GM12878 (cell line): ENCODE measurements around the gene LURAP1L. TPM values are rescaled to one million over a fixed set of nuclear protein-coding genes. Genes with fewer than 3 reads are reported as not detected.

Experiments
- ATAC-seq: fragments of 200-7000 bp; cut with Tn5 transposase; 3 replicates; pipeline ENCODE4 v1.9.1; 2020; ENCODE audit warnings: mild to moderate bottlenecking, moderate library complexity
- BruUV-seq: library from RNA; stranded (reverse); fragments of 400-500 nt; replicated peaks from 2 replicates; lab custom pipeline; 2021; lab: Mats Ljungman, UMichigan
- CTCF ChIA-PET: fragments of 300-600 bp; sonication (Branson Sonifier 250); formaldehyde crosslinking; extraction: SDS; loops from one replicate; lab custom pipeline; 2021; ENCODE audit warnings: inconsistent platforms; lab: Yijun Ruan, JAX
- POLR2A ChIA-PET: fragments of 350-600 bp; formaldehyde crosslinking; extraction: SDS; loops from one replicate; lab custom pipeline; 2021; ENCODE audit warnings: inconsistent platforms; lab: Charles Lee
- RAD21 ChIA-PET: fragments of 300-600 bp; sonication (Branson Sonifier 250); formaldehyde crosslinking; loops from one replicate; lab custom pipeline; 2023; ENCODE audit warnings: antibody characterized with exemption; ENCODE audit not compliant: unreplicated experiment; lab: Charles Lee
- SMC1A ChIA-PET: fragments of 300-600 bp; sonication (Branson Sonifier 250); formaldehyde crosslinking; loops from one replicate; lab custom pipeline; 2023; ENCODE audit not compliant: unreplicated experiment, uncharacterized antibody; lab: Charles Lee
- DNase-seq: peaks from one replicate; pipeline ENCODE4 v3.0.0-alpha.2; 2011; ENCODE audit warnings: low read depth, low spot score
- FAIRE-seq: peaks from 3 replicates; lab custom pipeline; 2011; peaks lifted over from hg19 to GRCh38; lab: Jason Lieb, UNC
- H2AFZ ChIP-seq: 2 replicates; pipeline ENCODE4 v1.6.0; 2011; ENCODE audit warnings: low read depth, low read length, control low read depth; ENCODE audit not compliant: control insufficient read depth
- H3K27ac ChIP-seq: 2 replicates; pipeline ENCODE4 v1.5.1; 2011; ENCODE audit warnings: control low read depth; ENCODE audit not compliant: control insufficient read depth, insufficient read depth
- H3K27me3 ChIP-seq, 2 experiments: replicated peaks in 1 of 2; 2 replicates each; pipeline versions ENCODE4 v1.6.0 to v1.6.1; 2011; ENCODE audit warnings: low read length in 1 of 2; ENCODE audit not compliant: control insufficient read depth in 2 of 2, insufficient read depth in 2 of 2
- H3K36me3 ChIP-seq, 2 experiments: 2 replicates each; pipeline ENCODE4 v1.5.1; 2011; ENCODE audit warnings: low read length in 1 of 2; ENCODE audit not compliant: control insufficient read depth in 2 of 2, insufficient read depth in 2 of 2
- H3K4me1 ChIP-seq: 2 replicates; pipeline ENCODE4 v1.6.1; 2011; ENCODE audit warnings: mild to moderate bottlenecking, low read length, moderate library complexity, mixed read lengths; ENCODE audit not compliant: control insufficient read depth, insufficient read depth
- H3K4me2 ChIP-seq: 2 replicates; pipeline ENCODE4 v1.6.0; 2011; ENCODE audit warnings: control low read depth; ENCODE audit not compliant: control insufficient read depth, insufficient read depth
- H3K4me3 ChIP-seq: fragments of 200-600 bp; sonication (generic); 2 replicates; pipeline ENCODE4 v1.5.1; 2016
- H3K79me2 ChIP-seq: 2 replicates; pipeline ENCODE4 v1.6.0; 2011; ENCODE audit warnings: low read length; ENCODE audit not compliant: control insufficient read depth, insufficient read depth
- H3K9ac ChIP-seq: 2 replicates; pipeline ENCODE4 v1.8.0; 2011; ENCODE audit warnings: low read length, control low read depth, mixed read lengths; ENCODE audit not compliant: control insufficient read depth, insufficient read depth
- H3K9me3 ChIP-seq: replicated peaks from 3 replicates; pipeline ENCODE4 v1.5.1; 2011; ENCODE audit warnings: mild to moderate bottlenecking, low read length; ENCODE audit not compliant: control insufficient read depth, insufficient read depth
- H4K20me1 ChIP-seq: 2 replicates; pipeline ENCODE4 v1.6.0; 2011; ENCODE audit not compliant: control insufficient read depth, insufficient read depth
- CBX3 ChIP-seq: fragments of 200-600 bp; sonication (generic); IDR thresholded peaks from 2 replicates; pipeline ENCODE4 v1.6.1; 2016; ENCODE audit warnings: low read depth, borderline replicate concordance
- CHD1 ChIP-seq: IDR thresholded peaks from 2 replicates; pipeline ENCODE4 v1.6.1; 2012; ENCODE audit warnings: low read depth, low read length, improper control_type of control experiment
- EGR1 ChIP-seq, 2 experiments: IDR thresholded peaks; 1 replicate in 1 of 2; 2 replicates in 1 of 2; pipeline ENCODE4 v1.6.1; 2011 to 2012; ENCODE audit warnings: low read depth in 2 of 2, low read length in 2 of 2, borderline replicate concordance in 1 of 2, mild to moderate bottlenecking in 1 of 2, moderate library complexity in 1 of 2
- LARP7 ChIP-seq: fragments of 450-650 bp; IDR thresholded peaks from 2 replicates; pipeline ENCODE4 v1.6.1; 2017; ENCODE audit warnings: mild to moderate bottlenecking
- PML ChIP-seq: IDR thresholded peaks from 2 replicates; pipeline ENCODE4 v1.6.1; 2012; ENCODE audit warnings: low read length, inconsistent platforms
- RCOR1 ChIP-seq: conservative IDR thresholded peaks from 2 replicates; pipeline ENCODE4 v1.6.1; 2012; ENCODE audit warnings: low read depth, low read length, improper control_type of control experiment
- SMAD5 ChIP-seq: IDR thresholded peaks from 2 replicates; pipeline ENCODE4 v1.6.1; 2016; ENCODE audit warnings: antibody characterized with exemption, low read depth
- SUPT20H ChIP-seq: IDR thresholded peaks from 2 replicates; pipeline ENCODE4 v1.6.1; 2011; ENCODE audit warnings: low read depth, mild to moderate bottlenecking, low read length, moderate library complexity, borderline replicate concordance; ENCODE audit not compliant: control insufficient read depth
- TBL1XR1 ChIP-seq: IDR thresholded peaks from 2 replicates; pipeline ENCODE4 v1.6.1; 2012; ENCODE audit warnings: low read depth, low read length, improper control_type of control experiment
- in situ Hi-C: fragments of 300-500 bp; cut with MboI; formaldehyde crosslinking; loops from 9 replicates; pipeline ENCODE4 v1.14.3; 2018; ENCODE audit warnings: mixed read lengths
- intact Hi-C: fragments of 100-400 bp; cut with micrococcal nuclease; formaldehyde crosslinking; loops from one replicate; pipeline ENCODE4 v1.14.2; 2022; ENCODE audit not compliant: unreplicated experiment
- polyA plus RNA-seq, 11 experiments: library from polyadenylated mRNA; depleted of rRNA in 4 of 11; unstranded in 6 of 11; stranded (reverse) in 5 of 11; fragments of >200 nt; fragmentation: Nextera tagmentation in 4 of 11; fragmentation: Illumina TruSeq in 1 of 11; extraction: Ambion mirVana in 4 of 11; extraction: Trizol in 1 of 11; gene quantifications; 1 replicate in 1 of 11; 2 replicates in 10 of 11; pipeline versions ENCODE4 v1.2.1 to v1.2.3, GENCODE V29; 2011 to 2016; ENCODE audit warnings: inconsistent platforms in 2 of 11, missing spikeins in 2 of 11, low read depth in 1 of 11
- total RNA-seq, 4 experiments: library from RNA; depleted of rRNA in 3 of 4; stranded (reverse); fragments of >200 nt in 3 of 4; fragmentation: Illumina TruSeq in 1 of 4; extraction: Trizol in 1 of 4; gene quantifications; 2 replicates each; pipeline versions ENCODE4 v1.2.1 to v1.2.3, GENCODE V29; 2013 to 2021
- TF ChIP-seq, protein P1 (sequence below): IDR thresholded peaks from 2 replicates; pipeline ENCODE4 v1.6.1; 2011; ENCODE audit warnings: mild to moderate bottlenecking, low read depth, low read length, moderate library complexity; ENCODE audit not compliant: insufficient replicate concordance
- TF ChIP-seq, protein P2 (sequence below): fragments of 450-650 bp; IDR thresholded peaks from 2 replicates; pipeline ENCODE4 v1.6.1; 2016; ENCODE audit warnings: mild to moderate bottlenecking
- TF ChIP-seq, protein P3 (sequence below): fragments of 450-650 bp; formaldehyde crosslinking; IDR thresholded peaks from 2 replicates; pipeline ENCODE4 v1.5.0; 2022; ENCODE audit warnings: mild to moderate bottlenecking, missing genetic modification characterization
- TF ChIP-seq, protein P4 (sequence below): fragments of 450-650 bp; IDR thresholded peaks from 2 replicates; pipeline ENCODE4 v1.6.1; 2016; ENCODE audit warnings: mild to moderate bottlenecking, moderate library complexity, borderline replicate concordance

LURAP1L gene
- total and polyA plus RNA-seq, 10 of the 15 experiments (the other 5 are each of a cell fraction or from before 2014, with no cell fraction given) = 0.19 to 3.7 (median 0.69) TPM

DNA sequence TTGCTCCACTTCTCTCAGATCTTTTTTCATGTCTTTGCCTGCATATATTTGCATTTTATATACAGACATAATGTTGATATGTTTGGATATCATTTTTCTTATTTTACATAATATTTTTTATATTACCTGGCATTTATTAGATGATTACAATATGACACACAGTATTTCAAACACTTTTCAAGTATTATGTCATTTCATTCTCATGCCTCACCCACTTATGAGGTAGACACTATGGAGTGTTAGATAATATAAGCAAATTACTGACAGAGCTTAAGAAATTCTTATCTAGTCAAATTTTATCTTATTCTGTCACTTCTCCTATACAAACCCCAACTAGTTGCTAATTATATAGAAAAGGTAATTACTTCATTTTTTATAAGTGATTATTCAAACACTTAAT, 11.1 kb downstream of the LURAP1L start:
- H2AFZ ChIP-seq = no peak overlapping the region
- FAIRE-seq = no peak
- TF ChIP-seq LARP7 (no peak), PML (no peak), SMAD5 (no peak), EGR1 (IDR thresholded peaks at IDR 0.05; ENCODE audit: borderline replicate concordance in 1 of 2, low read depth in 2 of 2, low read length in 2 of 2) (no peak), CHD1 (no peak), RCOR1 (no peak), CBX3 (no peak), TBL1XR1 (no peak), SUPT20H (no peak)
- TF ChIP-seq, protein P1, sequence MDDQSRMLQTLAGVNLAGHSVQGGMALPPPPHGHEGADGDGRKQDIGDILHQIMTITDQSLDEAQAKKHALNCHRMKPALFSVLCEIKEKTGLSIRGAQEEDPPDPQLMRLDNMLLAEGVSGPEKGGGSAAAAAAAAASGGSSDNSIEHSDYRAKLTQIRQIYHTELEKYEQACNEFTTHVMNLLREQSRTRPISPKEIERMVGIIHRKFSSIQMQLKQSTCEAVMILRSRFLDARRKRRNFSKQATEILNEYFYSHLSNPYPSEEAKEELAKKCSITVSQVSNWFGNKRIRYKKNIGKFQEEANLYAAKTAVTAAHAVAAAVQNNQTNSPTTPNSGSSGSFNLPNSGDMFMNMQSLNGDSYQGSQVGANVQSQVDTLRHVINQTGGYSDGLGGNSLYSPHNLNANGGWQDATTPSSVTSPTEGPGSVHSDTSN = no peak
- TF ChIP-seq, protein P2, sequence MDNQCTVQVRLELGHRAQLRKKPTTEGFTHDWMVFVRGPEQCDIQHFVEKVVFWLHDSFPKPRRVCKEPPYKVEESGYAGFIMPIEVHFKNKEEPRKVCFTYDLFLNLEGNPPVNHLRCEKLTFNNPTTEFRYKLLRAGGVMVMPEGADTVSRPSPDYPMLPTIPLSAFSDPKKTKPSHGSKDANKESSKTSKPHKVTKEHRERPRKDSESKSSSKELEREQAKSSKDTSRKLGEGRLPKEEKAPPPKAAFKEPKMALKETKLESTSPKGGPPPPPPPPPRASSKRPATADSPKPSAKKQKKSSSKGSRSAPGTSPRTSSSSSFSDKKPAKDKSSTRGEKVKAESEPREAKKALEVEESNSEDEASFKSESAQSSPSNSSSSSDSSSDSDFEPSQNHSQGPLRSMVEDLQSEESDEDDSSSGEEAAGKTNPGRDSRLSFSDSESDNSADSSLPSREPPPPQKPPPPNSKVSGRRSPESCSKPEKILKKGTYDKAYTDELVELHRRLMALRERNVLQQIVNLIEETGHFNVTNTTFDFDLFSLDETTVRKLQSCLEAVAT = no peak
- TF ChIP-seq, protein P3, sequence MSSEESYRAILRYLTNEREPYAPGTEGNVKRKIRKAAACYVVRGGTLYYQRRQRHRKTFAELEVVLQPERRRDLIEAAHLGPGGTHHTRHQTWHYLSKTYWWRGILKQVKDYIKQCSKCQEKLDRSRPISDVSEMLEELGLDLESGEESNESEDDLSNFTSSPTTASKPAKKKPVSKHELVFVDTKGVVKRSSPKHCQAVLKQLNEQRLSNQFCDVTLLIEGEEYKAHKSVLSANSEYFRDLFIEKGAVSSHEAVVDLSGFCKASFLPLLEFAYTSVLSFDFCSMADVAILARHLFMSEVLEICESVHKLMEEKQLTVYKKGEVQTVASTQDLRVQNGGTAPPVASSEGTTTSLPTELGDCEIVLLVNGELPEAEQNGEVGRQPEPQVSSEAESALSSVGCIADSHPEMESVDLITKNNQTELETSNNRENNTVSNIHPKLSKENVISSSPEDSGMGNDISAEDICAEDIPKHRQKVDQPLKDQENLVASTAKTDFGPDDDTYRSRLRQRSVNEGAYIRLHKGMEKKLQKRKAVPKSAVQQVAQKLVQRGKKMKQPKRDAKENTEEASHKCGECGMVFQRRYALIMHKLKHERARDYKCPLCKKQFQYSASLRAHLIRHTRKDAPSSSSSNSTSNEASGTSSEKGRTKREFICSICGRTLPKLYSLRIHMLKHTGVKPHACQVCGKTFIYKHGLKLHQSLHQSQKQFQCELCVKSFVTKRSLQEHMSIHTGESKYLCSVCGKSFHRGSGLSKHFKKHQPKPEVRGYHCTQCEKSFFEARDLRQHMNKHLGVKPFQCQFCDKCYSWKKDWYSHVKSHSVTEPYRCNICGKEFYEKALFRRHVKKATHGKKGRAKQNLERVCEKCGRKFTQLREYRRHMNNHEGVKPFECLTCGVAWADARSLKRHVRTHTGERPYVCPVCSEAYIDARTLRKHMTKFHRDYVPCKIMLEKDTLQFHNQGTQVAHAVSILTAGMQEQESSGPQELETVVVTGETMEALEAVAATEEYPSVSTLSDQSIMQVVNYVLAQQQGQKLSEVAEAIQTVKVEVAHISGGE (CRISPR knock-in tag) = no peak
- TF ChIP-seq, protein P4, sequence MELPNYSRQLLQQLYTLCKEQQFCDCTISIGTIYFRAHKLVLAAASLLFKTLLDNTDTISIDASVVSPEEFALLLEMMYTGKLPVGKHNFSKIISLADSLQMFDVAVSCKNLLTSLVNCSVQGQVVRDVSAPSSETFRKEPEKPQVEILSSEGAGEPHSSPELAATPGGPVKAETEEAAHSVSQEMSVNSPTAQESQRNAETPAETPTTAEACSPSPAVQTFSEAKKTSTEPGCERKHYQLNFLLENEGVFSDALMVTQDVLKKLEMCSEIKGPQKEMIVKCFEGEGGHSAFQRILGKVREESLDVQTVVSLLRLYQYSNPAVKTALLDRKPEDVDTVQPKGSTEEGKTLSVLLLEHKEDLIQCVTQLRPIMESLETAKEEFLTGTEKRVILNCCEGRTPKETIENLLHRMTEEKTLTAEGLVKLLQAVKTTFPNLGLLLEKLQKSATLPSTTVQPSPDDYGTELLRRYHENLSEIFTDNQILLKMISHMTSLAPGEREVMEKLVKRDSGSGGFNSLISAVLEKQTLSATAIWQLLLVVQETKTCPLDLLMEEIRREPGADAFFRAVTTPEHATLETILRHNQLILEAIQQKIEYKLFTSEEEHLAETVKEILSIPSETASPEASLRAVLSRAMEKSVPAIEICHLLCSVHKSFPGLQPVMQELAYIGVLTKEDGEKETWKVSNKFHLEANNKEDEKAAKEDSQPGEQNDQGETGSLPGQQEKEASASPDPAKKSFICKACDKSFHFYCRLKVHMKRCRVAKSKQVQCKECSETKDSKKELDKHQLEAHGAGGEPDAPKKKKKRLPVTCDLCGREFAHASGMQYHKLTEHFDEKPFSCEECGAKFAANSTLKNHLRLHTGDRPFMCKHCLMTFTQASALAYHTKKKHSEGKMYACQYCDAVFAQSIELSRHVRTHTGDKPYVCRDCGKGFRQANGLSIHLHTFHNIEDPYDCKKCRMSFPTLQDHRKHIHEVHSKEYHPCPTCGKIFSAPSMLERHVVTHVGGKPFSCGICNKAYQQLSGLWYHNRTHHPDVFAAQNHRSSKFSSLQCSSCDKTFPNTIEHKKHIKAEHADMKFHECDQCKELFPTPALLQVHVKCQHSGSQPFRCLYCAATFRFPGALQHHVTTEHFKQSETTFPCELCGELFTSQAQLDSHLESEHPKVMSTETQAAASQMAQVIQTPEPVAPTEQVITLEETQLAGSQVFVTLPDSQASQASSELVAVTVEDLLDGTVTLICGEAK = no peak
- H3K9ac ChIP-seq = no peak overlapping the region
- ChIA-PET CTCF (interaction anchor here (0.8 to 1.6 kb wide), 3 partner anchors 9 to 36 kb away, joined by 3 to 4 read pairs (median 3); no protein-coding TSS in a partner anchor), SMC1A (interaction anchor here (0.6 to 1.2 kb wide), 2 partner anchors 24 to 164 kb away, joined by 3 to 4 read pairs; no protein-coding TSS in a partner anchor), POLR2A (no interaction called here), RAD21 (interaction anchor here (1.5 kb wide), 1 partner anchor 10 kb away, joined by 4 read pairs; no protein-coding TSS in a partner anchor)
- H3K4me2 ChIP-seq = no peak overlapping the region
- H4K20me1 ChIP-seq = no peaks in the 10 kb centered on the region
- no peaks in the 10 kb centered on the region for H3K79me2 ChIP-seq
- no TSS peak for BruUV-seq
- H3K27me3 ChIP-seq = no peaks in the 10 kb centered on the region
- H3K27ac ChIP-seq = no peak overlapping the region
- no peak overlapping the region for H3K4me3 ChIP-seq
- DNase-seq = no peak
- ATAC-seq = no peak
- no peaks in the 10 kb centered on the region for H3K4me1 ChIP-seq
- no peaks in the 10 kb centered on the region for H3K9me3 ChIP-seq
- intact Hi-C loops (loop anchor here (2.0 kb wide), 1 partner anchor 15 kb away; no protein-coding TSS in a partner anchor), in situ Hi-C loops (no loop called here)
- no peaks in the 10 kb centered on the region for H3K36me3 ChIP-seq
